ENCODE data around the gene LACC1. TPM values are rescaled to one million over a fixed set of nuclear protein-coding genes. Genes with fewer than 3 reads are reported as not detected.

Gene LACC1
- total and polyA plus RNA-seq, 2 of the 8 experiments (the other 6 are each of a cell fraction or from before 2014, with no cell fraction given), result 0.57 to 3.6 TPM

DNA sequence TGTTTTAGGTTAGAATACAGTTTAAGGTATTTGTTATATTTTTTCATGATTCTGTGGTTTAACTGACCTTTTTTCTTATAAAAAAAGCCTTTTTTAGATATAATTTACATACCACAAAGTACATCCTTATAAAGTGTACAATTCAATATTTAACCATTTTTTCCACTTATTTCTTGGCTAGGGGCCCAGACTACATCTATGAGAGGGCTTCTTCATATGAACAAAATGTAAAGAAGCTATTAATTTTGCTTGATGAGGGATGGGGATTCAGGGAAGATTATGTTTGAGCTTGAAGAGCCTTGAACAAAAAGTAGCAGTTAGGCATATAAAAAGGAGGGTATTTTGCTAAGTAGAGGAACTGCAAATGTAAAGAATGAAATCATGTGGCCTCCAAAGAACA is 2.4 kb upstream of the LACC1 start:
- no peak overlapping the region for H3K56ac ChIP-seq (replicated peaks; ENCODE audit: insufficient read length, low read depth, low read length)
- H2BK120ac ChIP-seq (replicated peaks; ENCODE audit: low read depth, low read length), result no peak overlapping the region
- H2BK12ac ChIP-seq (ENCODE audit: low read depth, low read length), result no peak overlapping the region
- no peak overlapping the region for H2AK5ac ChIP-seq (ENCODE audit: low read depth, low read length)
- no peak overlapping the region for H3K23ac ChIP-seq (ENCODE audit: insufficient read length)
- H3K4me2 ChIP-seq (ENCODE audit: insufficient read depth in 1 of 2, low read depth in 2 of 2, low read length in 2 of 2), result no peak overlapping the region
- CTCF ChIA-PET (ENCODE audit: partially characterized antibody), result interaction anchor here (0.8 kb wide), 1 partner anchor 9 kb away, joined by 4 read pairs; no protein-coding TSS in a partner anchor
- no peak overlapping the region for H3K27ac ChIP-seq (ENCODE audit: low read depth, low read length)
- H3K4me3 ChIP-seq (ENCODE audit: extremely low read depth in 1 of 4, insufficient read depth in 2 of 4, low read depth in 3 of 4, low read length in 4 of 4), result no peak overlapping the region
- H3K79me2 ChIP-seq (ENCODE audit: control insufficient read depth in 1 of 2, insufficient read depth in 2 of 2, low read length in 2 of 2), result no peaks in the 10 kb centered on the region; a peak in 1 of 4 replicates
- H2BK20ac ChIP-seq (ENCODE audit: low read length), result no peak overlapping the region
- POLR2A ChIA-PET (ENCODE audit: partially characterized antibody), result no interaction called here
- no peak overlapping the region for H4K91ac ChIP-seq (replicated peaks; ENCODE audit: insufficient read length, low read length)
- DNase-seq (ENCODE audit: low read depth in 1 of 2, low spot score in 2 of 2) (no peak), FAIRE-seq (no peak)
- no peak overlapping the region for H3K14ac ChIP-seq (ENCODE audit: insufficient read length)
- no peak overlapping the region for H2BK5ac ChIP-seq (ENCODE audit: low read depth, low read length)
- no peak overlapping the region for H4K8ac ChIP-seq (ENCODE audit: extremely low read depth, insufficient read depth, low read length)
- peaks cover 1 to 6% (median 3%) of the 10 kb centered on the region in 4 experiments; a peak in 4 of 7 replicates for H3K4me1 ChIP-seq (replicated peaks in 1 of 4; ENCODE audit: control insufficient read depth in 3 of 4, insufficient read depth in 4 of 4, low read length in 3 of 4)
- TF ChIP-seq JUND (IDR thresholded peaks at IDR 0.05; ENCODE audit: low read length) (no peak), SP1 (IDR thresholded peaks at IDR 0.05; ENCODE audit: low read depth, low read length) (no peak)
- TF ChIP-seq, protein P1, sequence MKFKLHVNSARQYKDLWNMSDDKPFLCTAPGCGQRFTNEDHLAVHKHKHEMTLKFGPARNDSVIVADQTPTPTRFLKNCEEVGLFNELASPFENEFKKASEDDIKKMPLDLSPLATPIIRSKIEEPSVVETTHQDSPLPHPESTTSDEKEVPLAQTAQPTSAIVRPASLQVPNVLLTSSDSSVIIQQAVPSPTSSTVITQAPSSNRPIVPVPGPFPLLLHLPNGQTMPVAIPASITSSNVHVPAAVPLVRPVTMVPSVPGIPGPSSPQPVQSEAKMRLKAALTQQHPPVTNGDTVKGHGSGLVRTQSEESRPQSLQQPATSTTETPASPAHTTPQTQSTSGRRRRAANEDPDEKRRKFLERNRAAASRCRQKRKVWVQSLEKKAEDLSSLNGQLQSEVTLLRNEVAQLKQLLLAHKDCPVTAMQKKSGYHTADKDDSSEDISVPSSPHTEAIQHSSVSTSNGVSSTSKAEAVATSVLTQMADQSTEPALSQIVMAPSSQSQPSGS (IDR thresholded peaks at IDR 0.05; ENCODE audit: low read length), result no peak
- no peaks in the 10 kb centered on the region for H4K20me1 ChIP-seq (replicated peaks in 1 of 2; ENCODE audit: control insufficient read depth in 1 of 2, insufficient read depth in 2 of 2, low read length in 2 of 2)
- no peak overlapping the region for H4K5ac ChIP-seq (ENCODE audit: insufficient read length, low read depth, low read length)
- peaks cover 0 to 8% (median 4%) of the 10 kb centered on the region in 4 experiments; a peak in 4 of 7 replicates for H3K27me3 ChIP-seq (replicated peaks in 1 of 4; ENCODE audit: control insufficient read depth in 3 of 4, extremely low read depth in 1 of 4, insufficient read depth in 3 of 4, low read length in 3 of 4)
- no peaks in the 10 kb centered on the region for H3K79me1 ChIP-seq (ENCODE audit: low read depth, low read length)
- no peaks in the 10 kb centered on the region for H3K36me3 ChIP-seq (ENCODE audit: control insufficient read depth in 2 of 4, insufficient read depth in 4 of 4, low read length in 3 of 4)
- no peak overlapping the region for H2AFZ ChIP-seq (ENCODE audit: low read length)
- no peak overlapping the region for H2BK15ac ChIP-seq (ENCODE audit: low read length)
- no peak overlapping the region for H3K9ac ChIP-seq (replicated peaks in 1 of 4; ENCODE audit: extremely low read depth in 1 of 4, low read depth in 3 of 4, low read length in 3 of 4)
- H3K18ac ChIP-seq (ENCODE audit: extremely low read depth, low read length), result no peak overlapping the region
- no peaks in the 10 kb centered on the region for H3K9me3 ChIP-seq (ENCODE audit: insufficient read depth in 2 of 2, low read depth in 1 of 2, low read length in 1 of 2)
- peaks cover 8% of the 10 kb centered on the region; the same call in 1 of the 2 replicates for H3K23me2 ChIP-seq (ENCODE audit: low read depth, low read length)
- H3K4ac ChIP-seq (replicated peaks; ENCODE audit: insufficient read length, low read depth, low read length), result no peak overlapping the region
